HL-60/S4 treated with retinoic acid at 250 ng/mL for 4 days and 3 days (cell line): ENCODE data around the gene SRI.
"Not testable (repeated sequence)": the region's sequence is repeated elsewhere in the genome, so short reads cannot be mapped to it uniquely, and the experiment has no call there.

Experiments used
- in situ Hi-C: fragments of 300-500 bp; cut with MboI; formaldehyde crosslinking; loops from 2 replicates; pipeline ENCODE4 v1.7.0; 2022; ENCODE audit warnings: low sequenced_read_pairs

Gene SRI

GRCh38 chr7:88219781-88220747, at the start of gene SRI:
Gene SRI, minus strand, starts transcription at chr7:88220038. Its CDS starts 12 bp downstream, at chr7:88220026.
- in situ Hi-C loops, result no loop called here

DNA sequence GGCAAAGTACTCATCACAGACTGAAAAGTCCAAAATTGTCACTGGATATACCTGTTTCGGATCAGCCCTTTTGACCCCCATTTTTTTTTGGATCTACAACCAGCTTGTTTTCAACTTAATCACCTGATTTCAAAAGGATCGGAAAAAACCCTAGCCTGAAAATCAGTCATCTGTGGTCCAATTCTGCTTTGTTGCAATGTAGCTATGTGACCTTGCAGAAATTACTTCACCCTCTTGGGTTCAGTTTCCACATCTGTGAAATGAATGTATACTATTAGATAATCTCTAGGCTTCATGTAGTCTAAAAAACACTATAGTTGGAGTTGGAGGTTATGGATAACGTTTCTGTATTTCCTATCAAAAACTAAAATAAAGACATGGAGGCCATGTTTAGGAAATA, 49.7 kb upstream of the SRI start:
- in situ Hi-C loops, result no loop called here

GRCh38 chr7:88268858-88269257, 49.0 kb upstream of the SRI start:
- in situ Hi-C loops, result no loop called here

DNA sequence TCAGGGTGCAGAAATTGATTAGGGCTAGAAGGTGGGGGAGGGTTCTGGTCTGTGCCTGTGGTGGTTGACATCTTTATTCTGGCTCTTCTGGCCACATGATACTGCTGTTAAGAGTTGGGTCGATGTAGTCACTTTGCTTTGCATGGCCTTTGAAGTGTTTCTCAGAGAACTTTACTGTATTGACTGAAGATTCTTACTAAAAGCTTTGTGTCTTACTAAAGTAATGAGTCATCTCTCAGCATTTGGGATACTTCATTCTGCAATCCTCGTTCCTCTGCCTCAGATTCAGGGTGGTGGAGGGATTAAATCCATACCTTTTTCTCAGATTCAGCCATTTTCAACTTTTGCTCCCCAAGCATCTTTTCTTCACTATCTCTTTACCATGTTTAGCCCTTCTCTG, 48.2 kb upstream of the SRI start:
- in situ Hi-C loops, result no loop called here

DNA sequence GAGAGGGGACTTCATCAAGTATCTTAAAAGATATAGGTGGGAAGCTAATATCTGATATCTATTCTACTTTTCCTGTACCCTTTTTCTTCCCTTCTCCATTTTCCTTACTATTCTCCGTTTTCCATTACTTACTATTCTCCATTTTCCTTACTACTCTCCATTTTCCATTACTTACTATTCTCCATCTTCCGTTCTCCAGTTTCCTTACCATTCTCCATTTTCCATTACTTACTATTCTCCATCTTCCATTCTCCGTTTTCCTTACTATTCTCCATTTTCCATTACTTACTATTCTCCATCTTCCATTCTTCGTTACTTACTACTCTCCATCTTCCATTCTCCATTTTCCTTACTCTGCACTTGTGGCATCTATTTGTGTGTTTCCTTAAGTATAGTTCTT, 47.6 kb upstream of the SRI start:
- in situ Hi-C loops, result no loop called here

GRCh38 chr7:88264987-88265386, 45.1 kb upstream of the SRI start:
- in situ Hi-C loops, result not testable (repeated sequence)

DNA sequence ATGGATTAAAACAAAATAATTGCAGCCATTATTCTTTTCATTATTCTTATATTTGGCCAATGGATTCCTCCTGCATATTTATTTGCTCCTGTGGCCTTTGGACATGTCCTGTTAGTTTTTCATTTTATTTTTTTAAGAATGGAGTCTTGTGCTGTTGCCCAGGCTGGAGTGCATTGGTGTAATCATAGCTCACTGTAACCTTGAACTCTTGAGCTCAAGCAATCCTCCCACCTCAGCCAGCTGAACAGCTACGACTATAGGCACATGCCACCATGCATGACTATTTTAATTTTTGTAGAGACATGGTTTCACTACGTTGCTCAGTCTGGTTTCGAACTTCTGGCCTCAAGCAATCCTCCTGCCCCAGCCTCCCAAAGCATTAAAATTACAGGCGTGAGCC, 42.7 kb upstream of the SRI start:
- in situ Hi-C loops, result no loop called here

DNA sequence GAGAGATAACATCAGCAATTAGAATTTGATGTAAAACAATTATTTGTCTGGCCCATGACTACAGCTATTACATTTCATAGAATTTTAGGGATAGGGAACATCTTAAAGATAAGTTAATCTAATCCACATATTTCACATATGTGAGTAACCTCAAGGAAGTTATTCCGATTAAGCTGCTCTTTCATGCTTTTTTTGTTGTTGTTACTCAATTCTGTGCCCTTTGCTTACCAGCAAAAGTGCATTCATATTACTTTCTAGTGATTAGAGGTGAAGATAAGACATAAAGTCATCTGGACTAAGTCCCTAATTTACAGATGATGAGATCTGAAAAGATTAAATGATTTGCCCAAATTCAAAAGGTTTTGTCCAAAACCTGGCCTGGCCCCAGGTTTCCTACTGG, 40.9 kb upstream of the SRI start:
- in situ Hi-C loops, result no loop called here

DNA sequence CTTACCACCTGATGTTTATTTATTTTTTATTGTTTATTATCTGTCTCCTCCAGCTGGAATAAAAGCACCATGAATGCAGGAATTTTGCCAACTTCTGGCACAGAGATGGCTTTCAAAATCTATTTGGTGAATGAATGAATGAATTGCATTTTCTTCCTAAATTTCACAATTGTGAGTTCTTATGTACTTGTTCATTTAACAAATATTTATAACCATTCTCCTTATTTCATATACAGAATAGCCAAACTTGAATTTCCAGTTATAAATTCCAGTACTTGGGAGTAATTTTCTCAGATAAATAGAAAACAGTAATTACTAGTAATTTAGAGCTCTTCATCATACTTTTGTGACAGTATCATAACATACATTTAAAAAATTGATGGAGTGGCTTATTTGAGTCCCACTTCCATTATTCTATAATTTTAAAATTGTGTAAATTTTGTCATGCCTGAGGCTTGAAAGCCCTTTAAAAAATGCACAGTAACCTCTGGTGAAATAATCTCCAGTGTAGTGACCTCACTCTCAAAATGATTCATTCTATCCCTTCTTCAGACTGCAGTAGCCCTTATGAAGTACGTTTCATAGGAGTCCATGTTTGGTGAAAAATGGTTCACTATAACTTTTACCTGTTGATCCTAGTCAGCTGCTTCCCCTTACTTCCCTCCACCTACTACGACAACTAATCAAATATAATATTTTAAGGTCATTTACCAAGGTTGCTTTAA, 40.0 kb upstream of the SRI start:
- in situ Hi-C loops, result no loop called here

DNA sequence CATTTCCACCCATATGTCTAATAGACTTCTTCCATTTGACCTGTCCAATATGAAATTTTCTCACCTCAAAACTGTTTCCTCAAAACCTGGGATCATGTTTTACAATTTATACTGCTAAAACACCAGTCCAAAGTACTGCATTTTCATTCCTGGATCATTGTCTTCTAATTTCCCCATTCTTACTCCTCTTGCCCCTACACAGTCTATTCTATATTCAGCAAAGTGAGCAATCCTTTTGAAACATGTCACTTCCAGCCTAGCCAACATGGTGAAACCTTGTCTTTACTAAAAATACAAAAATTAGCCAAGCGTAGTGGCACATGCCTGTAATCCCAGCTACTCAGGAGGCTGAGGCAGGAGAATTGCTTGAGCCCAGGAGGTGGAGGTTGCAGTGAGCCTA, 38.5 kb upstream of the SRI start:
- in situ Hi-C loops, result not testable (repeated sequence)

- in situ Hi-C loops, result no loop called here
Measured at GRCh38 chr7:88256906-88257305, 37.1 kb upstream of the SRI start.

DNA sequence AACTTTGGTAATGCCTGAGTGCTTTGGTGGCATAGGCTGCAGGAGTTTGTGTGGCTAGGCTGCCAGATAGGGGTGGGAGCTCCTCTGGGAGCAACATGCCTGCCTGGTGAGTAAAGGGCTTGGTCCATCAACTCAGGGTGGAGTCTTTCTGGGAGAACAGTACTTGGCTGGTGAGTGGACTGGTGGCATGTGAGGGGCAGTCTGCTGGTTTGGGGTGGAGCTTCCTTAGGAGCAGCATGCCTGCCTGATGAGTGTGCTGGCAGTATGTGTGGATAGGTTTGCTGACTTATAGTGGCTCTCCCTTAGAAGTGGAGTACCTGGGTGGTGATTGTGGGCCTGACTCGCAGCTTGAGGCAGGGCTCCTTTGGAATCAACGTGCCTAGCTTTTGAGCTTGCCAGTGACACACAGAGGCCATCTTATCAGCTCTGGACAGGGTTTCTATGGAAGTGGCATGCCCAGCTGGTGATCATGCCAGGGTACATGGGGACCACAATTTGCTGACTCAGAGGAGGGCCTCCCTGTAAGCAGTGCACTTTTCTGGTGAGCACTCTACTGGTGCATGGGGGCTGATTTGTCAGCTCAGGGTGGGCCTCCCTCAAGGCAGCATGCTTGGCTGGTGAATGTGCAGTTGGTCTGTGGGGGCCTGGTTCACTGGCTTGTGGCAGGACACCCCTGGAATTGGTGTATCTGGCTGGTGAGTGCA, 35.0 kb upstream of the SRI start:
- in situ Hi-C loops, result no loop called here

DNA sequence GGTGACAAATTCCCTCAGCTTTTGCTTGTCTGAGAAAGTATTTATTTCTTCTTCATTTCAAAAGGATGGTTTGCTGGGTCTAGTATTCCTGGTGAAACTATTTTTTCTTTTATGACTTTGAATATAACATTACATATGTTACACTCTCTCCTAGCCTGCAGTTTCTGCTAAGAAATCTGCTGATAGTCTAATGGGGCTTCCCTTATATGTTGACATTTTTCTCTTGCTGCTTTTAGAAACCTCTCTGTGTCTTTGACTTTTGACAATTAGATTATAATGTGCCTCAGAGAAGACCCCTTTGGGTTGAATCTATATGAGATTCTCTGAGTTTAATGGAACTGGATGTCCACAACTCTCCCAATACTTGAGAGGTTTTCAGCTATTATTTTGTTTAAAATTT, 33.8 kb upstream of the SRI start:
- in situ Hi-C loops, result no loop called here

- in situ Hi-C loops, result no loop called here
Measured at GRCh38 chr7:88244258-88244657, 24.4 kb upstream of the SRI start.

DNA sequence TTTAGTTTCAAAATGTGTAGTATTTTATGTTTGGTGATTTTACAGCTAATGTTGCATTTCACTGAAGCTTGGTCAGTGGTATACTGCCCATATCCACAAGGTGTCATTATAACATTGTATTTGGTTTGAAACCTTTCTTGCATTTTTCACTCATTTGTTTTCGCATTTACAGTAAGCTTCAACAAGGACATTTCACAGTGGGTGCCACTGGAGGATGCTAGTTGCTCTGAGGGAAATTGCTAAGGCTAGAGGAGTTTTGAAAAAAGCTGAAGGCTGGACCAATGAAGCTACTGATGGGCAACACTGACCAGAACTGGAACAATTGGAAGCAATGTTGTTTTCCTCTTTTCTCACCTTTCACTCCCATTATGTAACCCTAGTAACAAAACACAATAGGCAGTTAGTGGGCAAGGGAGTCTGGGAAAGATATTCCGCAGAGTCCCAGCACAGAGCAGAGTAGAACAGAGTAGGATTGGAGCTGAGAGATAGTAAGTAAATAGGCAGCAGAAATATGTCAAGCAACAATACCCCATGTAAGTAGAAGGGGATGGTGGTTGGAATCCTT, 23.6 kb upstream of the SRI start:
- in situ Hi-C loops, result no loop called here

GRCh38 chr7:88239852-88240251, 20.0 kb upstream of the SRI start:
- in situ Hi-C loops, result no loop called here

DNA sequence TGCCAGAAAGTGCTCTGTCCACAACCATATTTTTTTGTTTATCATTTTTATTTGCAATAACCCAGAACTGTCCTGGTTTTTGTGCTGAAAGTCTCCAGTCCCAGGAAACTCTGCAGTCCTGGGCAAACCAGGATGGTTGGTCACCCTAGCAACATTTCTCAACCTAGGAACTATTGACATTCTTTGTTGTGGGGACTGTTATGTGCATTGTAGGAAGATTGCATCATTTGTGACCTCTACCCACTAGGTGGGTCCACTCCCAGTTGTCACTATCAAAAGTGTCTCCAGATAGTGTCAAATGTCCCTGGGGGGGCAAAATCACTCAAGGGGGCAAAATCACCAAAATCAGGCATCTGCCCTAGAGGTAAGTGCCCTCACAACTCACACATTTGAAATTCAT, 14.0 kb upstream of the SRI start:
- in situ Hi-C loops, result no loop called here

- in situ Hi-C loops, result no loop called here
Measured at GRCh38 chr7:88230646-88231045, 10.8 kb upstream of the SRI start.

DNA sequence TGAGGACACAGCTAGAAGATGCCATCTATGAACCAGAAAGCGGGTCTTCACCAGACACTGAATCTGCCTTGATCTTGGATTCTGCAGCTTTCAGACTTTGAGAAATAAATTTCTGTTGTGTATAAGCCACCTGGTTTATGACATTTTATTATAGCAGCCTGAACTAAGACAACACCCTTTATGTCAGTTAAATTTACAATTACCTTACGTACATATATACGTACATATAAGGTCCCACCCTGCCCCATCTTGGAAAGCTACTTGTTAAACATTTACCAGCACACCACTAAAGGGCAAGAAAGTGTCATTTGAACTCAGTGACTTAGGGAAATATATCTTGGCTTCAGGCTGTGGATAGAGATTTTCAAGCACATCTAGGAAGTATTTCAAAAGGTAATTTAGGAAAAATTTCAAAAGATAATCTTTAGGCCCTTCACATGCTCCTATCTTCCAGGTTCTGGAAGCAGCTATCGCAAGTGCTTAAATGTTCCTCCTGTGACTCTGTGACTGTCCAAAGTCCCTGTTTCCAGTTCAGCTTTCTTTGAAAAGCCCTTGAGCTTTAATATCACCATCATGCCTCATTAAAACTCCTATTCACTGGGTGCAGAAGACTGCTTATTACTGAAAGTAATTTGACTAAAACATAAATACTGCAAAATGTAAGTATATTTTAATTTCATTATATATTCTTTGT, 9.6 kb upstream of the SRI start:
- in situ Hi-C loops, result no loop called here

- in situ Hi-C loops, result no loop called here
Measured at GRCh38 chr7:88226886-88227516, 7.2 kb upstream of the SRI start.
